HepG2 (cell line): ENCODE data around the gene TLE1. TPM values are rescaled to one million over a fixed set of nuclear protein-coding genes. Genes with fewer than 3 reads are reported as not detected.
A peak's percentile ranks its signal among the peaks of the same experiment; 100 is the strongest.

ENCODE experiments used
- HMG20A ChIP-seq: IDR thresholded peaks from 2 replicates; pipeline ENCODE4 v1.6.1; 2016; ENCODE audit warnings: borderline replicate concordance
- HNF1B ChIP-seq: sonication (generic); formaldehyde crosslinking; IDR thresholded peaks from 2 replicates; pipeline ENCODE4 v1.5.1; 2020; ENCODE audit warnings: mild to moderate bottlenecking, moderate library complexity, missing genetic modification reagents
- MEF2D ChIP-seq: sonication (generic); formaldehyde crosslinking; IDR thresholded peaks from 2 replicates; pipeline ENCODE4 v1.5.1; 2020; ENCODE audit warnings: mild to moderate bottlenecking, missing genetic modification reagents
- RERE ChIP-seq: IDR thresholded peaks from 2 replicates; pipeline ENCODE4 v1.6.1; 2016; ENCODE audit warnings: low read depth, missing genetic modification reagents, missing compliant biosample characterization
- TCF7 ChIP-seq: sonication (generic); IDR thresholded peaks from 2 replicates; pipeline ENCODE4 v1.6.1; 2016; ENCODE audit warnings: antibody characterized with exemption, low read depth
- UBTF ChIP-seq: sonication (generic); formaldehyde crosslinking; IDR thresholded peaks from 2 replicates; pipeline ENCODE4 v1.4.0; 2020; ENCODE audit warnings: mild to moderate bottlenecking, missing genetic modification reagents
- ZBTB42 ChIP-seq: sonication (generic); formaldehyde crosslinking; IDR thresholded peaks from 2 replicates; pipeline ENCODE4 v1.5.0; 2020; ENCODE audit warnings: mild to moderate bottlenecking, missing genetic modification reagents
- ZMYM3 ChIP-seq: sonication (generic); formaldehyde crosslinking; IDR thresholded peaks from 2 replicates; pipeline ENCODE4 v1.5.1; 2020; ENCODE audit warnings: mild to moderate bottlenecking, missing genetic modification reagents
- ZNF503 ChIP-seq: sonication (generic); formaldehyde crosslinking; IDR thresholded peaks from 2 replicates; pipeline ENCODE4 v1.4.0; 2020; ENCODE audit warnings: missing genetic modification reagents
- ZNF530 ChIP-seq: sonication (generic); formaldehyde crosslinking; IDR thresholded peaks from 2 replicates; pipeline ENCODE4 v1.5.0; 2020; ENCODE audit warnings: low read depth, mild to moderate bottlenecking, missing genetic modification reagents
- ZNF574 ChIP-seq: sonication (generic); formaldehyde crosslinking; IDR thresholded peaks from 2 replicates; pipeline ENCODE4 v1.4.0; 2020; ENCODE audit warnings: missing genetic modification reagents
- polyA plus RNA-seq, 8 experiments: library from polyadenylated mRNA; depleted of rRNA in 3 of 8; stranded (reverse) in 7 of 8; unstranded in 1 of 8; fragments of >200 nt; fragmentation: Illumina TruSeq in 4 of 8; extraction: Trizol in 4 of 8; gene quantifications; 2 replicates each; pipeline versions ENCODE4 v1.2.1 to v1.2.3, GENCODE V29; 2011 to 2016; ENCODE audit warnings: low read depth in 4 of 8, missing spikeins in 1 of 8, mixed read lengths in 1 of 8; ENCODE audit not compliant: insufficient read depth in 1 of 8
- total RNA-seq, 5 experiments: library from RNA; depleted of rRNA; stranded (reverse); fragments of >200 nt; fragmentation: Illumina TruSeq; extraction: Trizol; gene quantifications; 2 replicates each; pipeline ENCODE4 v1.2.3, GENCODE V29; 2016; ENCODE audit warnings: low read depth in 1 of 5

The TLE1 gene
- total and polyA plus RNA-seq, 2 of the 13 experiments (the other 11 are each of a cell fraction or from before 2014, with no cell fraction given), result 35.9 to 109 TPM

GRCh38 chr9:81549500-81550206, 139.7 kb downstream of the TLE1 start (continued):
- no peak for TF ChIP-seq HNF1B (CRISPR knock-in tag)
- peak; percentile 54; the same call in 1 of the 2 replicates for TF ChIP-seq RERE (CRISPR knock-in tag)
- TF ChIP-seq ZMYM3 (CRISPR knock-in tag), result peak; percentile 22; the same call in 1 of the 2 replicates
- TF ChIP-seq HMG20A (CRISPR knock-in tag), result peak; percentile 70; the same call in 1 of the 2 replicates
- no peak for TF ChIP-seq ZBTB42 (CRISPR knock-in tag)
- TF ChIP-seq TCF7, result peak; percentile 71
- TF ChIP-seq ZNF503, result peak; percentile 81; the same call in 1 of the 2 replicates
- no peak for TF ChIP-seq ZNF530 (CRISPR knock-in tag)
- no peak for TF ChIP-seq ZNF574 (CRISPR knock-in tag)
- no peak for TF ChIP-seq UBTF (CRISPR knock-in tag)
- TF ChIP-seq MEF2D, result peak; percentile 62
